ENCODE results near the gene NLRP4.
"Not testable (repeated sequence)": the region's sequence is repeated elsewhere in the genome, so short reads cannot be mapped to it uniquely, and the experiment has no call there.

NLRP4 gene

GRCh38 chr19:55882626-55883025, 46.3 kb downstream of the NLRP4 start:
- DNase-seq (ENCODE audit: low read depth in 4 of 4, low spot score in 1 of 4): no peak

GRCh38 chr19:55898911-55899310, 62.6 kb downstream of the NLRP4 start:
- no peak for DNase-seq (ENCODE audit: low read depth in 4 of 4, low spot score in 1 of 4)

DNA sequence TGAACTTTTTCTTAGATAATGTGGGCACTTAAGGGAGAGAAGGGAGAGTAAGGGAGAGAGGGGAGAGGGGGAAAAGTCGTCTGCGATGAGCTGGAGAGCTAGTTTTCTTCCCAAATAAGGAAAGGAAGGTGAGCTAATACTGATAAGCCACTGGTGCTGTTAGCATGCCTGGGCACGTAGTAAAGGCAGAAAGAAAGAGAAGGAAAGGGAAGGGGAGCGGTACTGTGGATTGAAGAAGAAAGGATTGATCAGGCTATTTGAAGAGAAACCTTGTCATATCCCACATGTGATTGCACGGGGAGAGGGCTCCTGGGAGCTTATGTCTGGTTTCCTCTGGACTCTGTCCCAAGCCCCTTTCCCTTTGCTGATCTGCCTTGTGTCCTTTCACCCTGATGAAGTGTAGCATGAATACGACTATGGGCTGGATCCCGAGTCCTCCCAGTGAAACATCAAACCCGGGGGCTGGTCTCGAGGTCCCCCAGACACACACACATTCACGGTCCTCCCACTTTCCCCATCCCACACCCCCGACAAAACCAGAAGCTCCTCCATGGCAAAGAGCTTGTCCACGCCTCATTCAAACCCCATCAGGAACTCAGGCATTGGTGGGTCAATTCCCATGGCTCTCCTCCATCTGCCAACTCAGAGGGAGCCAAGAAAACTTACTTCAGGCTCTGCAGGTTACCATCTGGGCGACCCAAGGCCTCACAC, 65.2 kb downstream of the NLRP4 start:
- DNase-seq (ENCODE audit: low read depth in 4 of 4, low spot score in 1 of 4): no peak

DNA sequence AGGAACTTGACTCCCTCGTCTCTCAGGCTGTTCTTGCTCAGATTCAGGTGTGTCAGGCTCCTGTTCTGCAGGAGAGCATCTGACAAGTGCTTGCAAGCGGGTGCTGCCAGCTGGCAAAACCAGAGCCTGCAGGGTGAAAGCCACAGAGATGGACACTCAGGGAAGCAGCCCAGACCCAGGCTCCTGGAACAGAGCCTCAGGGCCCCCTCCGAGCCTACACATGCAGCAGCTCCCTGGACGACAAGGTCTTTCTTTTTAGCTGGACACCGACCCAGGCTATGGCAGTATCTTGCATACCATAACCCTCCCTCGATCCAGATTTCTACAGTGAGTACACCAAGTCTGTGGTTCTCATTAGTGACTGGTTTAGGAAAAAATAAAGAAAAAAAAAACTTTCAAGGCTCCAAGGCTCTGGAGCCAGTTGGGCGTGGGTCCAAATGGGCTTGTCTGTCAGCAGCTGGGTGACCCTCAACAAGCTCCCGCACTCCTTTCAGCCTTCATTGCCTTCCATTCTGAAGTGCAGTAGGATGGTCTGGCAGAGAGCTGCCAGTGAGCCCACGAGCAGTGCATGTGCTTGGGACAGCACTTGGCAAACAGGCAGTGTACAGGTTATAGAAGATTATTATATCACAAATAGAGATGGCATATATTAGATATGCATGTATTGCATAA, 65.9 kb downstream of the NLRP4 start:
- no peak for DNase-seq (ENCODE audit: low read depth in 4 of 4, low spot score in 1 of 4)

DNA sequence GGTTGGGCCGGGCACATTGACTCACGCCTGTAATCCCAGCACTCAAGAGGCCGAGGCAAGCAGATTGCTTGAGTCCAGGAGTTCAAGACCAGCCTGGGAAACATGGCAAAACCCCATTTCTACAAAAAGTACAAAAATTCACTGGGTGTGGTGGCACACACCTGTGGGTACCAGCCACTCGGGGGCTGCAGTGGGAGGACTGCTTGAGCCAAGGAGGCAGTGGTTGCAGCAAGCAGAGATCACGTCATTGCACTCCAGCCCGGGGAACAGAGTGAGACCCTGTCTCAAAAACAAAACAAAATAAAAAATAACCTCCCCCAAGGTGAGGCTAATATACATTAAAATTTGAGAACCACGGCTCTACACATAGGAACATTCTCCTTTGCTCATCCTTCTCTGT, 70.9 kb downstream of the NLRP4 start:
- DNase-seq (ENCODE audit: low read depth in 4 of 4, low spot score in 1 of 4): no peak

DNA sequence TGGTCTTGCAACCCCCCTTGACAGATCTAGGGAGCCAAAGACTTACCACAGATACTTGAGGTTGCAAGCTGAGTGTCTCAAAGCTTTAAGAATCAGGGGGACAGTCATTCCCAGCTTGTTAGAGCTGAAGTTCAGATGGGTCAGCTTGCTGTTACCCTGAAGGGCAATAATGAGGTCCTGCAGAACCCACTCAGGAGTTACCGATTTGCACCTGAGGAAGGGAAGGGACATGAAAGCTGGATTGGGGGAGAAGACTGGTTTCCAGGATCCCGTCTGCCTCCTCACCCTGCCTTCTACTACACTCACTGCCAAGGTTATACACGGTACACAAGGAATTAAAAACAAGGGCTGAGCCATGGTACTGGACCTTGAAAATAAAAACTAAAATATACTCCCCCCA, 71.4 kb downstream of the NLRP4 start:
- no peak for DNase-seq (ENCODE audit: low read depth in 4 of 4, low spot score in 1 of 4)

GRCh38 chr19:55909801-55910200, 73.5 kb downstream of the NLRP4 start:
- DNase-seq (ENCODE audit: low read depth in 4 of 4, low spot score in 1 of 4): no peak

GRCh38 chr19:55912916-55913315, 76.6 kb downstream of the NLRP4 start:
- DNase-seq (ENCODE audit: low read depth in 4 of 4, low spot score in 1 of 4): no peak

- DNase-seq (ENCODE audit: low read depth in 4 of 4, low spot score in 1 of 4): no peak
Observed at GRCh38 chr19:55913643-55914268, 77.4 kb downstream of the NLRP4 start.

DNA sequence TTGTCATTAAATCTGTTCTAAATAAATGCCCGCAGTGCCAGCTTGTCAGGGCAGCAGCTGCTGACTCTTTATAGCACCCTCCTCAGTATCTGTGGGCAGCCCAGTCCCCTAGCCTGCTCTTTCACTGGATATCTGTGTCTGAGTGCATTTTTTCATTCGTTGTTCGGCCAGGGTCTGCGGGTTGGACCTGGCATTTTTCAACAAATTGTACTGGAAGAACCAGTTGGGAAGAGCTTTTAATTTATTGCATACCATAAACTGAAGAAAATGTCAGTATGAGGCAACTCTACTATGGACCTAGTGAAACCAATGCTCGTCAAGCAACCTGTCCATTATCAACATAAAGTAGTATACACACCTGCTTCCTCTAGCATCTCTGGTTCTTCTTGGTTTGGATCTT, 87.2 kb downstream of the NLRP4 start:
- DNase-seq (ENCODE audit: low read depth in 4 of 4, low spot score in 1 of 4): no peak

DNA sequence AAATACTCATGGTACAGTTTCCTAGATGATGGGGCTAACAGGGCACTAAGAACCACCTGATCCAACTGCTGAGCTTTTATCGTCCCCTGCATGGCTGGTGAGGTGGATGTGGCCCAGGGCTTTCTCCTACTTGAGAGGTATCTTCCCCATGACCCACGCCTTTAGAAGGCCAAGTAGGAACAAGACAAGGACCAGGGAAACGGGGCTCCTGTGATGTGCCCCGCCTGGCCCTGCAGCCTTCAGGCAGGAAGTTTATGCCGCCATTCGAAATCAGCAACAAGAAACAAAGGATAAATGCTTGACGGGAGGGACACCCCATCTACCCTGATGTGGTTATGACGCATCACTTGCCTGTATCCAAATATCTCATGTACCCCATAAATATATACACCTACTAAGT, 91.7 kb downstream of the NLRP4 start:
- no peak for DNase-seq (ENCODE audit: low read depth in 4 of 4, low spot score in 1 of 4)

DNA sequence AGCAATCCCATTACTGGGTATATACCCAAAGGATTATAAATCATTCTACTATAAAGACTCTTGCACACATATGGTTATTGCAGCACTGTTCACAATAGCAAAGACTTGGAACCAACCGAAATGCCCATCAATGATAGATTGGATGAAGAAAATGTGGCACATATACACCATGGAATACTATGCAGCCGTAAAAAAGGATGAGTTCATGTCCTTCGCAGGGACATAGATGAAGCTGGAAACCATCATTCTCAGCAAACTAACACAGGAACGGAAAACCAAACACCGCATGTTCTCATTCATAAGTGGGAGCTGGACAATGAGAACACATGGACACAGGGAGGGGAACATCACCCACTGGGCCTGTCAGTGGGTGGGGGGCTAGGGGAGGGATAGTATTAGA, 92.9 kb downstream of the NLRP4 start:
- DNase-seq (ENCODE audit: low read depth in 4 of 4, low spot score in 1 of 4): not testable (repeated sequence)

GRCh38 chr19:55930996-55931515, 94.7 kb downstream of the NLRP4 start:
- no peak for DNase-seq (ENCODE audit: low read depth in 4 of 4, low spot score in 1 of 4)
